Left renal pelvis (tissue), 4 donors: ENCODE data around the gene UFD1. TPM values are rescaled to one million over a fixed set of nuclear protein-coding genes. Genes with fewer than 3 reads are reported as not detected.

Experiments used
- DNase-seq, 4 donors: peaks; one replicate each; pipeline ENCODE4 v3.0.0-alpha.2; 2013; ENCODE audit warnings: low read depth in 4 of 4, low spot score in 3 of 4
- polyA plus RNA-seq, 4 donors: library from polyadenylated mRNA; unstranded; fragments of 120-200 nt; gene quantifications; one replicate each; pipeline ENCODE4 v1.2.1, GENCODE V29; 2013; ENCODE audit not compliant: insufficient read length in 4 of 4

The UFD1 gene
- polyA plus RNA-seq, 4 donors: 47.5 to 75.4 (median 61.7) TPM

DNA sequence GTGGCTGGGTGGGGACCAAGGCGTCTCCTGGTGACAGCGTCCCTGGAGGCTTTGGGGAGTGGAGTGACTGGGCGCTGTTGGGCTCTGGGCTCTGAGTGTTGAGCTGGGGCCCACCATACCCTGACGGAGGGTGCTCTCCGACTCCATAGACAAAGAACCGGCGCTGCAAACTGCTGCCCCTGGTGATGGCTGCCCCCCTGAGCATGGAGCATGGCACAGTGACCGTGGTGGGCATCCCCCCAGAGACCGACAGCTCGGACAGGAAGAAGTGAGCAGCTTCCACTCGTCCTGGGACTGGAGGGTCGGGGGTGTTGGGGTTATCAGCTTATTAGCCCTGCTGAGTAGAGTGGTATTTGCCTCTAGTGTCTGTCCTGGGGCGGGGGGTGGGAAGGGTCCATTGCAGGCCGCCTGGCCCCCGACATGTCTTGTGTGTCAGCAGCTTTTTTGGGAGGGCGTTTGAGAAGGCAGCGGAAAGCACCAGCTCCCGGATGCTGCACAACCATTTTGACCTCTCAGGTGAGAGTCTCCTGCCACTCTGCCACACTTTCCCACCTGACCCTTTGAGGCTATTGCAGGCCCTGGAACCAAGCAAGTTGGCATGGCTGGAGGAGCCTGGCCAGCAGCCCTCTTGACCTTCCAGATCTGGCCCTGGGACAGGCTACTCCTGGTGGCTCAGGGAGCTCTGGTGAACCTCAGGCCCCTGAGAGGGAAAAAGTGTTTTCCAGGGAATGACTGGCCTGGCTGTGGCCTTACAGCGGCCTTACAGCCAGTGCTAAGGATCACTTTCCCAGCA, 37.6 kb upstream of the UFD1 start:
- no peak for DNase-seq

DNA sequence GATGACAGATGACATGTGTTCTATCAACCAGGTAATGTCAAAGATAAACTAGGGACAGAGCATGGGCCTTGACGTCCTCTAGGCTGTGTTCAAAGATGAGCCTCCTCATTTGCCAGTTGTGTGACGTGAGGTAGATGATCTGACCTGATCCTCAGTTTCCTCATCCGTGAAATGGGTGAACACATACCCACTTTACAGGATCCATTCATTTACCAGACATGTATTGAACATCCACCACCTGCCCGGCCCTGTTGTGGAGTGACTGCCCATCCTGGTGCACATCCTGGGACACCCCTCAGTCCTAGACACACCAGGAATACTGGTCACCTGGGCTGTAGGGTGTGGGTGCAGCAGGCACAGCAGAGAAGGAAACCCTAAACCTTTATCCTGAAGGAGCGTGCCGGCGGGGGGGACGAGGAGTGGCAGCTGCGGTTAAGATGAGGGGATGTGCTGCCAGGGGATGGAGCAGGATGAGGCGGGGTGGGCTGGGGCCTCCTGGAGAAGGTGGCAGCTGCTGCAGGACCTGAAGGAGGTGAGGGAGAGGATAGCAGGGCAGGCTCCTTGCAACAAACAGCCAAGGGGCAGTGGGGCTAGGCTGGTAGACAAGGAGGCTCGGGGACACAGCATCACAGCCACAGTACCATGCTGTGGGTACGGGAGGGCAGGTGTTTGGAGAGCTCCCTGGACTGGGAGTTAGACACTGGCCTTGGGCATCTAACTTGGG, 36.8 kb upstream of the UFD1 start:
- no peak for DNase-seq

DNA sequence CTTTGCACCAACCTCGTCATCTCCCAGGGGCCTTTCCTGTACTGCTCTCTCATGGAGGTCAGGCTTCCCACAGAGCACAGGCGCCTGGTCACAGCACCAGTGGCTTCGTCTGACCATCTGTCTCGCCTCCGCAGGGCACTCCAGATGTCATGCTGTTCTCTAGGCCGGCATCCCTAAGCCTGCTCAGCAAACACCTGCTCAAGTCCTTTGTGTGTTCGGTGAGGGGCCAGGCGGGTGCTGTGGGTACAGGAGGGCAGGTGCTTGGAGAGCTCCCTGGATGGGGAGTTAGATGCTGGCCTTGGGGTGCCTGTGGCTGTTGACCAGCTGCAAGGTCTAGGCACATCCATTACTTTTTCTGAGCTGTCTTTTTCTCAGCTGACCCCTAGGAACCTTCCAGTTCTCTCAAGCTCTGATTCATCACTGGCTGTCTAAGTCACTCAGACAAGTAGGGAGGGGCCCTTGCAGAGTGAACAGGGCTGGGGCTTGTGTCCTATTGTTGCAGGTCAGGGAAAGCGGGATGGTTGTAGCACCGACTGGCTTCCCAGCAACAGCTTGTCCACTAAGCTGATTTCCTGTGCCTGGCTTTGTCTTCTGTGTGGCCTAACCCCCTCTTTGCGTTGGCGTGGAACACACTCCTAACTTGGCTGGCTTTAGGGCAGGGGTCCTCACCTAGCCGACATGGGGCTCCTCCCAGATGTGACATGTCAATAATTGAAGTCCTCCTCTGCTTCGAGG, 36.0 kb upstream of the UFD1 start:
- DNase-seq: no peak

DNA sequence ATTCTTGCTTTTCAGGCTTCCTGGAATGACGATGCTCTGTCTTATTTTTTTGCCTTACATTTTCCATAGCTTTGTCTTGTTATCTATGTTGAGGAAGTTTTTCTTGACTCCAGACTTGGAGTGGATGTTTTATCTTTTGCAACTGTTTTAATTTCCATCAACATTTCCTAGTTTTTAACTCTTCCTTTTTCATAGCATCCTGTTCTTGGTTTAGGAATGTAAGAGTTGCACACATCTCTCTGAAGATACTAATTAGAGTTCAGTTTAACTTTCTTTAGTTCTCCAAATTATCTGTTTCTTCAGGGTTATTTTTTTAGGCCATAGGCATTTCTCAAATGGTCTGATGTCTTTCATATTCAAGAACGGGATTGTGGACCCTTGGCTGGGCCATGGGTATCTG, 34.8 kb upstream of the UFD1 start:
- DNase-seq: no peak

DNA sequence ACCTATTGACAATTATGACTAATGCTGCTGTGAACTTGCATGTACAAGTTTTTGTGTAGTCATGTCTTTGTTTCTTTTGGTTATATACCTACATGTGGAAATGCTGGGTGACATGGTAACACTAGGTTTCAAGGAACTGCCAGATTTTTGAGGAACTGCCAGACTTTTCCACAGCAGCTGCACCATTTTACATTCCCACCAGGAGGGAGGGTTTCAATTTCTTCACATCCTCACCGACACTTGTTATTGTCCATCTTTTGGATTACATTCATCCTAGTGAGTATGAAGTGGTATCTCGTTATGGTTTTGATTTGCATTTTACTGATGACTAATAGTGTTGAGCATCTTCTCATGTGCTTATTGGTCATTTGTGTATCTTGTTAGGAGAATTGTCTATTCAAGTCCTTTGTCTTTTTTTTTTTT, 31.9 kb upstream of the UFD1 start:
- DNase-seq: no peak

DNA sequence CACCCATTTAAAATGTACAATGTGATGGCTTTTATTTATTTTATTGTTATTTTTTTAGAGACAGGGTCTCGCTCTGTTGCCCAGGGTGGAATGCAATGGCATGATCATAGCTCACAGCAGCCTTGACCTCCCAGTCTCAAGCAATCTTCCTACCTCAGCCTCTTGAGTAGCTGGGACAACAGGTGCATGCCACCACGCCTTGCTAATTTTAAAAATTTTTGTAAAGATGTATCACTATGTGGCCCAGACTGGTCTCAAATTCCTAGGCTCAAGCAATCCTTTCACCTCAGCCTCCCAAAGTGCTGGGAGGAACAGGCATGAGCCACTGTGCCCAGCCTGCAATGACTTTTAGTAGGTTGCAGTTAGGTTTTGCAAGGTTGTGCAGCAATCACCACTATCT, 30.9 kb upstream of the UFD1 start:
- no peak for DNase-seq

DNA sequence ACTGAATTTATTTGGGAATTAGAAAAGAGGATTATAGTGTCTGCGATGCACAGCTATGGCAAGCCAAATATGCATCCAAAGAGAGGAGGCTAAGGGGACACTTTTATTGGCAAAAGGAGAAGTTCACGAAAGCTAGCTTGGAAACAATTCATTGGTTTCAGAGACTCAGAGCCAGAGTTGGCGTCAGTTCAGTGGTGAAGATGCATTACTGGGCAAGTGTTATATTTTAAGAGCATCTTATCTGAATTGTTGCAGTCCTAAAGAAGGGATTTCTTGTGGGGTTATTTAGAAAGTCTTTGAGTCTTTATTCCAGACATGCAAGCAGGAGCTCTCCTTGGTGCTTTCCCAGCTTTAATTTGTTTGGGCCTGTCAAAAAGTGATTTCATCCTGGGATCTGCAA, 30.2 kb upstream of the UFD1 start:
- no peak for DNase-seq

DNA sequence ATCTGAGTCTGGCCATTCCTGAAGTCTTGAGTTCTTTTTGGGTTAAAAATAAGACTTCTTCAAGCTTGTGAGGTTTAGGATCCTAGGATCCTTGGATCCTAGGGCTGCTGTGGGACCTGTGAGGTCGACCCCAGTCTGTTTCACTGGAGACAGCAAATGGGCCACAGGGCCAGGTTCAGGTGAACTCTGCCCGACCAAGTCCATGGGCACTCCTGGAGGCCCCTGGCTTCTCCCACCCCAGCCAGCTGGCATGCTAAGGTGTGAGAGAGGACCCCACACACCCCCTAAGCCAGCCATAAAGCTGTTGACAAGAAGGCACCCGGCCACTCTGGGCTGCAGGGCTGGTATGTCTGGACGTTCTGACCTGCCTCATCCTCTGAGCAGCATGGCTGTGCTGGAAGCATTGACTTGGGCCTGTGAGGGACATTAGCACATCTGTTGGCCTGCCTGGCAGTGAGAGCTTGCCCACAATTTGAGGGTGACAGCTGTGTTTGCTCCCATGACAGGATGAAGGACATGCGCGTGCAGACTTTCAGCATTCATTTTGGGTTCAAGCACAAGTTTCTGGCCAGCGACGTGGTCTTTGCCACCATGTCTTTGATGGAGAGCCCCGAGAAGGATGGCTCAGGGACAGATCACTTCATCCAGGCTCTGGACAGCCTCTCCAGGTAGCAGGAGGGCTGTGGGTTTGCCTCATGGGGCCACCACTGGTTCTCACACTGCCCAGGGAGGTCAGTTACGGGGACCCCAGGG, 29.2 kb upstream of the UFD1 start:
- DNase-seq: no peak

DNA sequence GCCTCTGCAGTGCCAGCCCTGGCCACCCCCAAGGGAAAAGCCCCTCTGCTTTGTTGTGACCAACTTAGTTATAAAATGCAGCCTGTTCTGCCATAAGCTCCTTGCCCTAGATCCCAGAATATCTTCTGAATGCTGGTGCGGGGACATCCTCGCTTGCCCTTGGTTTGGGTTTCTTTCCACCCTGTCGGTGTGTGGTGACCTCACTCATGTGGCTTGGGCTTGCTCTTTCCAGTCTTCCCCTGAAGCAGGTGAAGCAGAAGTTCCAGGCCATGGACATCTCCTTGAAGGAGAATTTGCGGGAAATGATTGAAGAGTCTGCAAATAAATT, 28.5 kb upstream of the UFD1 start:
- DNase-seq: no peak

DNA sequence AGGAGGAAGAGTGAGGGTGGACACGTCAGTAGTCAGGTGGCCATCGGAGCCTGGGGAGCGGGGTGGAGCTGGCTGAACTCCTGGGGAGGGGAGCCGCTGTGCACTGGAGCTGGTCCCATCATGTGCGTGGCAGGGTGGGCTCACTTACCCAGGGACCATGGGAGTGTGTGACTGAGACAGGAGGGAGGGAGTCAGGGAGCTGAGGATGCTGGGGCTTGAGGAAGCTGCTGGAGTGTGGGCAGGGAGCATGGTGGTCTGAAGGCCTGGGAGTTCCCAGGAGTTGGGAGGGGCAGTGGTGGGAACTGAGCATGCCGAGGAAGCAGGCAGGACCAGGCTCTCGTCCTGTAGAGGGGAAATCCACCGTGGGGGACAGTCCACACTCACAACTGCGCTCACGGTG, 27.2 kb upstream of the UFD1 start:
- DNase-seq: no peak

DNA sequence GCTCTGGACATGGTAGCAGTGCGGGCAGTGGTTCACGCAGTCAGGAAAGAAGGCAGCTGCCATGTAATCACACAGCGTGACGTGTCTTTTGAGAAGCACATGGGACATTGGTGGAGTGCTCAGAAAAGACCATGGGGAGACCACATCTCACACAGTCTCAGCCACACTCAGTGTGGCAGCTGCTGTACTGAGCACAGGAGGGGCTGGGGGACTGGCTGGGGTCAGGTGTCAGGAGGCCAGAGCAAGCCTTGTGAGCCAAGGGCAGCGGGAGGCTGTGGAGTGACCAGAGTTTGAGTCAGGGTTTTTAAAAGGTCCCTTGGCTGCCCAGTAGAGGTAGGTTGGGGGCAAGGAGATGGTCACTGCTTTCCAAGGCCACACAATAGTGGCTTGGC, 26.7 kb upstream of the UFD1 start:
- DNase-seq: no peak

DNA sequence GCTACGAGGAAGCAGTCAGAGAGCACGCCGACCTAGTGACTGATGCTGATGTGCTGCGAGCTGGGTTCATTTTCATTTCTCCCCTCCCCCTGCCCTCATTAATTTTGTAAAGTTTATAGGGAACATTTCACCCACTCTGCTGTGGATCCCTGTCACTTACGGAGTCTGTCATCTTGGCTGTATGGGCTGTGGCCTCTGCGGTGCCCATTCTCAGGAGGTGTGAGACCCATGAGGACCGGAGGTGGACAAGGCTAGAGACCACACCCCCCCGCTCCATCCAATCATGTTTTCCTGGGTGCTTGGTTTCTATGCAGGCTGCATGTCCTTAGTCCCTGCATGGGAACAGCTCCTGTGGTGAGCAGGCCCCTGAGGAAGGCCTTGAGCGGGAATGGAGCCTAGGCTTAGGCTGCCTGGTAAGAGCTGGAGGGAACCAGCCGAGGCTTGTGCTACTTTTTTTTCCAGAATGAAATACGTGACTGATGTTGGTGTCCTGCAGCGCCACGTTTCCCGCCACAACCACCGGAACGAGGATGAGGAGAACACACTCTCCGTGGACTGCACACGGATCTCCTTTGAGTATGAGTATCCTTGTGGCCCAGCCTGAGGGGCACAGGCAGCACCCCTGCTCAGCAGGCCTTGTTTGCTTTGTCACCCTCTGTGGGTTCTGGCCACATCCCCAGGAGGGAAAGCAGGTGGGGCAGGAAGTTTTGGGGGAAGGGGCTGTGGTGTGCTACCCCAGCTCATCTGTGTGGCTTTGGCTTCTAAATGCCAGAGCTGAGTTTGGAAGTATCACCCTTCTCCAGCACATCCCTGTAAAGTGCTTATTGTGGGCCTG, 26.1 kb upstream of the UFD1 start:
- DNase-seq: no peak

DNA sequence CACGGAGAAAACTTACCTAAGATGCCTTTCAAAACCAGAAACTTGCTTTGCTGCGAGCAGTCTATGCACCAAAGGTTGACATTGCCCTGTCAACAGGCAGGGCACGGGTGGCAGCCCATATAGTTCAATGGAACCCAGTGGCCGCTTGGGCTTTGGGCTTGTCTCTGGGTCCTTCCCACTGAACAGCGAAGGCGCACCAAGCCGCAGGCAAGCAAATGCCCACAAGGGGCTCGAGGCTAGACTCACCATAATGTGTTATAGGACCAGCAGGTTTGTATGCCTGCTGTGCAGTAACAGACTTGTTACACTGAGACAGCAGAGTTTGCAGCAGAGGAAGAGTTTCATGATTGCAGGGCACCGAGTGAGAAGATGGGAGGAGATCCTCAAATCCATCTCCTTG, 24.9 kb upstream of the UFD1 start:
- no peak for DNase-seq

DNA sequence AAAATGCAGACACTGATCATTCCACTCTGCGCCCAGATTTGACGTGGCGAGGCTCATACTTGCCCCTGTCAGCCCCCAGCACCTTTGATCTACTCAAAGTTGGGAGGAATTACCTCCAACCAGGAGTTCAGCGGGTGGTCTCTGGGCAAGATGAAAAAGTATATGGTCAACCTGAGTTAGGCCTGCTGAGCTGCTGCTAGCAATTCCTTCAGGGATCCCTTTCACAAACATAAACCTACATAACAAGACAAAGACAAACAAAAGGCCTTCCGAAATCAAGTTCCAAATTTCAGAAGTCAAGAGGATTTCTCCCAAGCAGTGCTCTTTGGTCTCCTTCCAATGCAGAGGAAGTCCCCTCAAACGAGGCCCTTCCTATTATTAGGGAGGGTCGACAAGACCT, 24.4 kb upstream of the UFD1 start:
- no peak for DNase-seq

DNA sequence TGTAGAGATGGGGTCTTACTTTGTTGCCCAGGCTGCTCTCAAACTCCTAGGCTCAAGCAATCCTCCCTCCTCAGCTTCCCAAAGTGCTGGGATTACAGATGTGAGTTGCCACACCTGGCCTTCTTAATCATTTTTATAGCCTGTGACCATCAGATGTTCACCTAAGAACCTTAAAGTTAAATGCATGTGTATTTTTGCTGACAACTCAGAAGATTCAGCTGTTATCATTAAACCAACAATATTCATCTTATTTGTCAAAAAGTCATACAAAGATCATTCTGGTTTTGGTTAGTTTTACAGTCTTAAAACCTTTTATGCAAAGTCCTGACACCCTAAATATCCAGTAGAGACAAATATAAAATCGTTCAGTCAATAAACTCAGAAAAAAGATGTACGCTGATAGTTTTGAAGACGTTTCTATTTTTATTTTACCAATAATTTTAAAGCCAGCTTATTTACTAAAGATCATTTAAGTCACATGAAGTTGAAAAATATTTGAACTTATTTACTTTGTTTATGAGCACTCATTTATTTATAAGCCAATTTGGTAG, 23.0 kb upstream of the UFD1 start:
- DNase-seq: no peak

DNA sequence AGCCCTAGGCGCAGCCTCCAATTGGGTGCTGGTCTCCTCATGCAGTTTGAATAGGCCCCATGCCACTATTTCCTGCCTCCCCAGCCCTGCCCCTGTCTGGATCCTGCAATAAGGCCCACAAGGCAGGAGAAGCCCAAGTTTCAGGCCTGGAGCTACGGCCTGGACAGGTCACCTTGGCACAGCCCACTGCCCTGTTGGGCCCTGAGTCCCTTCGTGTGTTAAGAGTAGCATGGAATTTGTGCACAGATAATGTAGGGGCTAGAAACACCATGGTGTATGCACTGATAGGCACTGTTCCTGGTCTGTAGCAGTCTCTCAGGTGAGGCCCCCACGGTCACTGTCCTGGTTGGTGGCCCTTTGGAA, 20.9 kb upstream of the UFD1 start:
- DNase-seq: no peak

DNA sequence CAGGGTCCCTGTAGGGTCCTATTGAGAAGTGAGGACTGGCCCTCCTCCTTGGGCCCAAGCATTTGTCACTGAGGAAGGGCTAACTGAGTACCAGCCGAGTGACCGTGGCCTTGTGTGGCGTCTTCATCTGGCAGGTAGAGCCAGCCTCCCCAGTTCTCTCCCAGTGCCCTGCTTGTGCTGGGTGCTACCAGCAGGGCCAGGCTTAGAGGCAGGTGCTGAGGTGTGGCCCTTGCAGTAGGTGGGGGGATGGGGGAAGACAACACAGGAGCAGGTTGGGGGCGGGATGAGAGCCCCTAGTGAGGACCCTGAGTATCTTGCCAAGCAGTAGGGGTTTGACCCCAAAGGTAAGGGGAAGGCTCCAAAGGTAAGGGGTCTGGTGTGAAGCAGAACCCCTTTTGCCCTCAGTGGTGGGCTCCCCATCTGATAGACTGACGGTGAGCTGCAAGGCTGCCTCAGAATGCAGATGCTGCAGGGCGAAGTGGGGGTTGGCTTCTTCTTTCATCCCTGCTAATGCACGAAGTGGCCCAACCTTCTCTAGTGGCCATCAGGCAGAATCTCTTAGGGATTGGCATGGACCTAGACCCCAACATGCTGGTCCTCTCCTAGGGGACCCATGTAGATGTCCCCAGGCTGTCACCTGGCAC, 20.4 kb upstream of the UFD1 start:
- DNase-seq: no peak

DNA sequence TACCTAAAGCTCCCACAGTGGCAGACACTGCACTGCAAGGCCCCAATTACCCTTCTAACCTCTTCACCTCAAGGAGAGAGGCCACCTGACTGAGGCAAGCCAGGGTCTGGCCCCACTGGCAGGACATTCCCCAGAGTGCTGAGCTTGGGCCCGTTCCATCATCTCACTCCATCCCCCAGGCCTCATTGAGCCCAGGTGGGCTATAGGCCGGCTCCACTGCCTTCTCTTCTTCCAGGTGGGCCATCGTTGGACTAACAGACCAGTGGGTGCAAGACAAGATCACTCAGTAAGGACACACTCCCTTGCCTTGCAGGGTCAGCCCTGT, 19.8 kb upstream of the UFD1 start:
- no peak for DNase-seq

DNA sequence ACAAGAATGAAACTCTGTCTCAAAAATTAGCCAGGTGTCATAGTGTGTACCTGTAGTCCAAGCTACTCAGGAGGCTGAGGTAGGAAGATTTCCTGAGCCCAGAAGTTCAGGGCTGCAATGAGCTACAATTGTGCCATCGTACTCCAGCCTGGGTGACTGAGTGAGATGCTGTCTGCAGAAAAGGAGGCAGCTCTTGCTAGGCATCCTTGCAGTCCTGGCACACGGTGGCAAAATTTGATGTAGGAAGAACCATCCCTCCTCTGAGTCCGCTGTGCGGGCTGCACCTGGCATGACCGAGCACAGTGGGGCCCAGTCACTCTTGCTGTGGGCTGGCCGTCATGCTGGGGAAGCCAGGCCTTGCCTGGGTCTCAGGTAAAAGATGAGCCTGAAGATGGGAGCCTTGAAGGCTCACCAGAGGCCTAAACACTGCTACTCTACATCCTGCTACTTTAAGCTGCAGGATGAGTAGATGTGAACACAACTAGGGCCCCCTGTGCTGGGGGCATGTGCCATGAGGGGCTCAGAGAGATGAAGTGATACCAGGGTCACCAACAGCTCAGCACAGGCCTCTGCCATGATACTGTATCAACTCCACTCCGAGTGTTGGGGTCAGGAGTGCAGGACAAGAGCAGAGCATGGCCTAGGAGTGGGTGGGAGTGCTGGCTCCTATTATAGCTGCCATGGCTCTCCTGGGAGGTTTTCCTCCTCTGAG, 19.3 kb upstream of the UFD1 start:
- DNase-seq: no peak
